T-helper 17 cell (primary cell): ENCODE measurements around the gene SMC3. TPM values are rescaled to one million over a fixed set of nuclear protein-coding genes. Genes with fewer than 3 reads are reported as not detected.

ENCODE experiments used
- ATAC-seq: fragments of 150-1000 bp; cut with Tn5 transposase; 2 replicates; pipeline ENCODE4 v1.10.0; 2021; ENCODE audit warnings: mild to moderate bottlenecking, moderate library complexity
- DNase-seq, 3 donors: peaks; one replicate each; pipeline versions ENCODE4 v3.0.0 to v3.0.0-alpha.2; 2020 to 2021
- H3K9me3 ChIP-seq: one replicate; pipeline ENCODE4 v1.7.0; 2013; ENCODE audit warnings: low read length, mild to moderate bottlenecking; ENCODE audit not compliant: control insufficient read depth, poor library complexity, severe bottlenecking
- H3K27ac Mint-ChIP-seq: one replicate; pipeline ENCODE4 v1.8.0; 2022; ENCODE audit warnings: mild to moderate bottlenecking, moderate library complexity, mixed read lengths
- H3K27me3 Mint-ChIP-seq: one replicate; pipeline ENCODE4 v1.8.0; 2022; ENCODE audit warnings: mixed read lengths
- H3K36me3 Mint-ChIP-seq: one replicate; pipeline ENCODE4 v1.8.0; 2022; ENCODE audit warnings: low read depth, mixed read lengths
- H3K4me1 Mint-ChIP-seq: one replicate; pipeline ENCODE4 v1.8.0; 2022; ENCODE audit warnings: mild to moderate bottlenecking, mixed read lengths
- H3K4me3 Mint-ChIP-seq: one replicate; pipeline ENCODE4 v1.8.0; 2022; ENCODE audit warnings: mild to moderate bottlenecking, moderate library complexity, mixed read lengths
- total RNA-seq, 4 donors: library from RNA in 2 of 4; stranded (reverse) in 2 of 4; gene quantifications; one replicate each; pipeline ENCODE4 v1.2.3 and lab custom pipeline; 2022 to 2026

The SMC3 gene
- total RNA-seq, 2 donors from 2014 or later, result 31.6 to 35.9 TPM

DNA sequence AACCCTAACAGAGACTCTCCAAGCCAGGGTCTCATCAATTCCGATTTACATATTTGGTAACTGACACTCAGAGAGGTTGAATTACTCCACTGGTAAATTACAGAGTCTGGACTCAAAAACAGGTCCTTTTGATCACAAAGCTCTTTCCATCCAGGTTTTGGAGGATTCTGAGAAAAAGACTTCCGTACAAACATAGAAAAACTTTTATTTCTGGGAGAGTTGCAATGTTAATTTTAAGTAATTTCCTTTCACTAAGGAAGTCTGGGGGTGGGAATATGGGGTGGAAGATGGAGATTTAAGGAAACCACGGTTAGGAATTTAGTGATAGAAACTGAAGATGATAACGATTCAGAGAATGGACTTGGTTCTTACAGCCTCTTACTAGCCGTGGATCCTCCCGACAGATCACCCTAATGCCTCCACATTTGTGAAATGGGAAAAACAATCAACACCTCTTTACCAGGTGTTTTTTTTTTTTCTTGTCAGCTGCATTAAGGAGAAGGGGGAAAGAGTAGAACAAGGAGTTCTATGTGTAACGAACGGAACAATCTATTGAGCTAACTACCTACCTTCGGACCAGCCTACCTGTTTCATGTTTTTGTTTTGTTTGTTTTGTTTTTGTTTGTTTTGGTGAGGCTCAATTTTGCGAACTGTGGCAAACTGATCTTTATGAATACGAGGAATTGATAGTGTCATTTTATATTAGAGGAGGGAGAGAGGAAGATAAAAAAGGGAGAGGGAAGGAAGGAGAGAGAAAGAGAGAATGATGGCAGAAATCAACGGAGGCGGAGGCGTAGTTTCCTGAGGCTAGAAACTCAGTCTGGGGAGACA lies 74.9 kb downstream of the SMC3 start:
- DNase-seq, result no peak
- Mint-ChIP-seq H3K36me3 (peaks cover 3% of the 10 kb centered on the region), H3K27ac (no peak overlapping the region), H3K27me3 (peaks cover 55% of the 10 kb centered on the region), H3K4me3 (peak overlapping the region; percentile 83), H3K4me1 (peaks cover 20% of the 10 kb centered on the region)
- no peak for ATAC-seq
- no peaks in the 10 kb centered on the region for H3K9me3 ChIP-seq

DNA sequence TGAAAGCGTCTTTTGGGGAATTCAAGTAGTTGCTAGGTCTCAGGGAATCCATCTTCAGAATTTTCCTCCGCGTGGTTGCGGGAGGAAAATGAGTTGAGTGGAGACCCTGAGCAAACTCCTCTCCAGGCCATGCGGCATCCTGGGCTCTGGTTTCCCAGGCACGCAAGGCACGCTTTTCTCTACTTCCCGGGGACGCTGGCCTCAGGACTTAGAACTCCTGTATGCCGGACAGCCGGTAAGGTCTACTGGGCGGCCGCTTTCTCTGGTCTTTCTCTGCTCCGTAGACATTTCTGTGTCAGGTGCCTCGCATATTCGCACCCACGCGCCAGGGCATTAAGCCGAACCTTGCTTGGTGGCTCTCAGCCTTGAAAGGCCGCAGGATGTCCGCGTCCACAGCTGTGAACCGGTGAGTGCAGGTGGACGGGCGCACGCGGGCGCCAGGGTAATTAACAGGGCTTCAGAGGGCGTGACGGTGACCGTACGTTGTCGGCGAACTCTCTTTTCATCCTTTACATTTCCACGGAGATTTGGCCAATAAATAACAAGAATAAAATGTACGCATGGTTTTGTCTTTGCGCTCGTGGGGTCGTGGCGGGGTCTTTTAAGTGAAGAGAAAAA lies 75.6 kb downstream of the SMC3 start:
- Mint-ChIP-seq H3K27ac (no peak overlapping the region), H3K4me1 (peaks cover 20% of the 10 kb centered on the region), H3K27me3 (peaks cover 50% of the 10 kb centered on the region), H3K4me3 (peak overlapping the region; percentile 83), H3K36me3 (peaks cover 3% of the 10 kb centered on the region)
- DNase-seq (no peak), ATAC-seq (no peak)
- no peaks in the 10 kb centered on the region for H3K9me3 ChIP-seq

DNA sequence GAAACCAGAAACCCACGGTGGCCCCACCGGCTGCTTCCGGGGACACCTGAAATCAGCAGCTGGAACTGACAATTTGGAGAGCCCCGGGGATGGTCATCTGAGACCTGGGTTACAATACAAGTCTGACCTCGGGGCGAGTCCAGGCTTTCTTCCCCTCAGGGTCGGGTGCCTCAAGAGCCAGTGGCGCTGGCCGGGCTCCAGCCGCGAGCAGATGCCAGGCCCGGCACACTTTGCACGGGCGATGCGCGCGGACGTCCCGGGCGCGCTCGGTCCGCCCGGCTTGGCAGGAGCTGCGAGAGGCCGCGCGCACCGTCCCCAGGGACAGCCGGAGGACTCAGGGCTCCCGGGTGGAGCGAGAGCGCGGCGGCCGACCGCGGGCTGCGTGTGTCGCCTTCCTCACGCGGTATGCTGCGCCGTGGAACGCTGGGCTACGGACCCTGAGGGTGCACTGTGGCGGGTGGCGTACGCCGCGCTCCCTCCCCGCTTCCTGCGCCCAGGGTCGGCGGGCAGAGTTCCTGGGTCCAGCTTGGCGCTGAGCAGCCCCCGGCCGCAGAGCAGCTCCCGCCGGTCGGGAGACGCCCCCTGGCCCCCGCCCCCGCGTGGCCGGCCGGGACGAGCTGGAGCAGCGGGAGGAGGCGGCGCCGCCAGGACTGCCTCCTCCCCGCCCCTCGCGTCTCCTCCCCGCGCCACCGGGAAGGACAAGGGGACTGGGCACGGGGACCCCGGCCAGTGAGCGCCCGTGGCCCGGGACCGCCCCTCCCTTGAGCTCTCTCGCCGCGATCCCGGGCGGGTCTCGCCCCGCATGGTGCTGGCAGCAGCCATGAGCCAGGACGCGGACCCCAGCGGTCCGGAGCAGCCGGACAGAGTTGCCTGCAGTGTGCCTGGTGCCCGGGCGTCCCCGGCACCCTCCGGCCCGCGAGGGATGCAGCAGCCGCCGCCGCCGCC lies 76.4 kb downstream of the SMC3 start, which contains the start of gene RBM20:
RBM20 (plus strand) TSS at position 684 of the 945 bp plus-strand sequence; CDS start at position 803, 119 bp downstream.
- H3K27ac Mint-ChIP-seq, result no peak within 1 kb of the TSS
- peaks cover 2% of the 10 kb centered on the region for H3K9me3 ChIP-seq
- H3K27me3 Mint-ChIP-seq, result peaks cover 56% of the 10 kb centered on the region
- H3K36me3 Mint-ChIP-seq, result peaks cover 3% of the 10 kb centered on the region
- H3K4me1 Mint-ChIP-seq, result peaks cover 20% of the 10 kb centered on the region
- DNase-seq, result peak in 1 of 3 donors; percentile 13
- H3K4me3 Mint-ChIP-seq, result peak within 1 kb of the TSS; percentile 83
- ATAC-seq, result peak; percentile 66

DNA sequence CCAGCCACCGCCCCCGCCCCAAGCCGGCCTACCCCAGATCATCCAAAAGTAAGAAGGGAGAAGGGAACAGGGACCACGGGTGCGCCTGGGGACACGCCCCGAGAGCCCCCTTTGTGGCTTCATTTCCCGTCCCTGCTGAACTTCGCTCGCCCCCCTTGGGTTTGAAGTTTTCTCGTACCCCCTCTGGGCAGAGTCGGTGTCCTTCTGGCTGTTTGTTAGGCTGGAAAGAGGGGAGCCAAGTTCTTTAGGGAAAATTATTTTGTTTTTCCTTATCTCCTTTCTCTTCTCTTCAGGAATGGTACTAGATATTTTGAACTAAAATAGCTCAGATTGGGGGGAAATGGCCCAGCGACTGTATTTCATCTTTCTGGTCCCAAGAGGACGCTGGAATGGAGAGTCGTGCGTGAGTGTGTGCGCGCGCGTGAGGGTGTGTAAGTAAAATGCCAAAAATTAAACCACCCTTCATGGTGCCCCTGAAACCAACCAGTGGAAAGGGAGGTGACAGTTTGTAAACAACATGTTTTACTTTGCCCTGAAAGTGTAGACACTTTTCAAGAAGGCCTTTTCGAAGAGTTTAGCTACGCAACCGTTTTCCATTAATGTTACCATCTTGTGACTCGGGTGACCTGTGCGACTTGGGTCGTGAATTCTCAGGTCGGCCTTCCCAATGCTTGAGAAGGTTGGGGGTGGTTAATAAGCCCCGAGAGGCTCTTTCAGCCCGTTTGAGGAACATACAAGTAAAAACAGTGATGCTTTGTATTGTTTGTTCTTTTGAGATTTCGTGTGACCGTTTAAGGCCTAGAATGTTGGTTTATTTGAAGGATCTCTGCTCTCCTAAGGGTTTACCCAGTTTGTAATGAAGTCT lies 77.3 kb downstream of the SMC3 start:
- peaks cover 22% of the 10 kb centered on the region for H3K4me1 Mint-ChIP-seq
- H3K9me3 ChIP-seq, result peaks cover 3% of the 10 kb centered on the region
- H3K4me3 Mint-ChIP-seq, result peak overlapping the region; percentile 74
- H3K27ac Mint-ChIP-seq, result no peak overlapping the region
- peaks cover 63% of the 10 kb centered on the region for H3K27me3 Mint-ChIP-seq
- no peak for ATAC-seq
- peaks cover 3% of the 10 kb centered on the region for H3K36me3 Mint-ChIP-seq
- no peak for DNase-seq

DNA sequence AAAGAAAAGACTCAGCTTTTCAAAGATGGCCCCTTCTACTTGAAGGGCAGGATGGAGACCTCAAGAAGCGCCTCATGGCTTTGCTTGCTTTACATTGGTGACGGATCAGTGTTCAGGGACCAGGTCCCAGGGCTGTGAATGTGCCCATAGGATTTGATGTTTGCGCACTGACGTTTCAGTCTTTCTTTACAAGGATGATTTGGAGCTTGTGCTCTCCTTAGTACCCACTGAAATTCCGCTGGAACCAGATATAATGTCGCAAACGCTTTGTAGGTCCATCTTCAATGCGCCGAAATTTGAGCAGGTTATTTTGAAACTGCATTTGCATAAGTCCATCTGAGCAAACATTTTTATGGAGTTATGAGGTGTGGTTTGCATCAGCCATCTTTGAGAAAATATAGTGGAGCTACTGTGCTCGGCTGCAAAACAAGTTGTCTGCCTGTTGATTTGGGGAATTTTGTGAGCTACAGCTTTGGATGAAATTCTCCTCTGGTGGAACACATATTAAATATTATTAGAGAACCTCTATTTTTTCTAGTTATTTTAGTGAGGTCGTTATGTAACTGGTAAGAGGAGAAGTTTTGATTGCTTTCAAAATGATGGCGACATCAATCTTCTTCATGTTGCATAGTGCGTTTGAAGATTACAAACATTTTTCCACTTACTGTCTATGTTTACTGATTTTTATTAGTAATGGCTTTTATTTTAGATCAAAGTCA lies 79.1 kb downstream of the SMC3 start:
- Mint-ChIP-seq H3K27ac (no peak overlapping the region), H3K27me3 (peaks cover 71% of the 10 kb centered on the region), H3K4me3 (no peak overlapping the region), H3K4me1 (peaks cover 15% of the 10 kb centered on the region), H3K36me3 (peaks cover 3% of the 10 kb centered on the region)
- DNase-seq (no peak), ATAC-seq (no peak)
- peaks cover 3% of the 10 kb centered on the region for H3K9me3 ChIP-seq

DNA sequence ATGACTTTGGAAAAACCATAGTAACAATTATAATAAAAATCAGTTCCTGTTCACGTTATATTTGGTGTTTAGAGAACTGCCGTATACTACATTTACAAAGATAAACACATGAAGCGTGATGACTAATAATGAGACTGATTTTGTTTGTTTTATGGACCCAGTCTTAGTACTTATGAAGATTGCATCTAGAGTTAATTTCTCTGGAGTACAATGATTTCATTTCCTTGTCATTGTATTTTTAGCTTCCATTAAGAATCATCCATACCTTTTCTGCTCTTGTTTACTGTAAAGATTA lies 79.6 kb downstream of the SMC3 start:
- no peak overlapping the region for H3K4me3 Mint-ChIP-seq
- H3K27me3 Mint-ChIP-seq, result peaks cover 69% of the 10 kb centered on the region
- no peak for DNase-seq
- ATAC-seq, result no peak
- no peak overlapping the region for H3K27ac Mint-ChIP-seq
- peaks cover 3% of the 10 kb centered on the region for H3K36me3 Mint-ChIP-seq
- H3K4me1 Mint-ChIP-seq, result peaks cover 13% of the 10 kb centered on the region
- H3K9me3 ChIP-seq, result peaks cover 3% of the 10 kb centered on the region

DNA sequence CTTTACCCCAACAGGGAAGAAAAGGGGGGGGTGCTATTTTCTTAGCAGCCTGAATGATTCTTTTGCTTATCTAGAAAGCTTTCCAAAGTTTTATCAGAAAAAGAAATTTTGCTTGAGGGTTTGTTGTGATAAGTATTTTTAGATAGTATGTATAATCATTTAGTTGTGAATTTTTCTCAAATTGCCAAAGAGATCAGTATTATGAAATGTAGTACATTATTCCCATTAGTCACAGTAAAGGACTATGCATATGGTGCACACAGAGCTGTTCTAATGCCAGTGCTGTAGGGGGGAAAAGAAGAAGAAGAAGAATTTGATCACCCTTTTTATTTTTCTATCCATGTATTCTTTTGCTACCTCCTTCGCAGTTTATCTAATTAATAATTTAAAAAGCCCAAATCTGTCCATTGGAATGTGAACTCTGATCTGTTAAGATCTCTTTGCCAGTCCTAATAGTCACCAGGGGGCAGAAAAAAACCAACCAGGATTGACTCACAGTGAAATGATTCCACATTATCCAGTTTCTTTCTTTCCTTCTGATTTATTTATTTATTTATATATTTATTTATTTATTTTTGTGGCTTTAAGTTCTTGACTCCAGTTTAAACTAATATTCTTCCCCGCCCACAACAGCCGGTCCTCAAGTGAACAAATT lies 81.3 kb downstream of the SMC3 start:
- Mint-ChIP-seq H3K27me3 (peaks cover 70% of the 10 kb centered on the region), H3K4me1 (peaks cover 6% of the 10 kb centered on the region)

DNA sequence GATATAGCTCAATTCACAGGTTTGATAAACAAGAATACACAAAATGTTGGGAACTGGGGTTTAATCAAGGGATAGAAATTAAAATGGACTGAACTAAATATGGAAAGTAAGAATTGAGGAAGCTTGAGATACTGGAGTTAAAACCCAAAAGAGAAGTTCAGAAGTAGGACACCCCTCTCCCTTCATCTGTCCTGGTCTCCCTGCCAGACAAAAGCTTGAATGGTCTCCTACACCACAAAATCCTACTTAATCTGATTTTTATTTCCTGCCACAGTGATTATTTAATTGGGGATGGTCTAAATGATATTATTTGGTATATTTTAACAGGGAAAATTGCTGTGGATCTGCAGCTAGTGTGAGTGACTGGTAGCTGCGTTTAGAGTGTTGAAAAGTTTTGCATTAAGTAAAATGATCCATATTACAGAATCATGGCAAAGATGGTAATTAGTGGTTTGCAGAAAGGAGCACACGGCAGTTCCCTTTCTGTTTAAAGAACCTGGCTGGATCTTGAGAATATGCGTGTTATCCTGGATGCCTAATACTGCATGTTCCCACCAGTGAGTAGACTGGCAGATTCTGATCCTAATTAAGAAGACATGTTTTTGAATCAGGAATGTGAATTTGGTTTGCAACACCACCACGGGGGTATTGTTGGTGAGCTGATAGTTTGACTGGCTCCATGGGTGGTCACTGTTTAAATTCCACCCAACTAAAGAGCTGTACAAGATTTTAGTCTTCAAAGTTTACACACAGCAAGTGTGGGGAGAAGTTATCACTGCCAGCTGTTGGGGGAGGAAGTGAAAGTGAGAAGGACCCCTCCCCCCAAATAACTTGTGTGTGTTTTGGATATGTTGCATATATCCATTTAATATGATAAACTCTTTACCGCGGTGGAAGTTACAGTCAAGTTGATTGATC lies 82.1 kb downstream of the SMC3 start:
- Mint-ChIP-seq H3K27me3 (peaks cover 78% of the 10 kb centered on the region), H3K27ac (no peak overlapping the region), H3K36me3 (peaks cover 2% of the 10 kb centered on the region), H3K4me1 (peaks cover 6% of the 10 kb centered on the region), H3K4me3 (no peak overlapping the region)
- DNase-seq (no peak), ATAC-seq (no peak)
- H3K9me3 ChIP-seq, result peaks cover 3% of the 10 kb centered on the region

More for the DNA sequence above, 81.3 kb downstream of the SMC3 start:
- no peak overlapping the region for H3K4me3 Mint-ChIP-seq
- no peak for ATAC-seq
- DNase-seq, result no peak
- peaks cover 2% of the 10 kb centered on the region for H3K36me3 Mint-ChIP-seq
- H3K9me3 ChIP-seq, result peaks cover 3% of the 10 kb centered on the region
- no peak overlapping the region for H3K27ac Mint-ChIP-seq

DNA sequence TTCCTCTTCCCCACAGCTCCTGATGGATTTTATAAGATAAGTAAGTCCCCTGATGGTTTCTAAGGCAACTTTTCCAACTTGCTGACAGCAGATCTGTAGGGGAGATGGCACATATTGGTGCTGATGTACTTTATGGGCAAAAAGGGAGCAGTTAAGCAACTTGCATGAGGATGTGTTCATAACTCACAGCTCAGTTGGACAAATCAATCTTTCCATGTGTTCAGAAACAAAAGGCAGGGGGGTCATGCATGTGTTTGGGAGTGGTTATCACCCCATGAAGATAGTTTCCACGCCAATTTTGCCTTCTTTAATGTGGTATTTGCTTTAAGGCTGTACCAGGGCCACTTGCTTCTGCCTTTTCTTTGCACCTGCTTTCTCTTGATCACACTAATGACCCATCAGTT lies 82.8 kb downstream of the SMC3 start:
- ATAC-seq, result no peak
- Mint-ChIP-seq H3K4me3 (no peak overlapping the region), H3K27me3 (peaks cover 74% of the 10 kb centered on the region), H3K36me3 (peaks cover 2% of the 10 kb centered on the region), H3K4me1 (peaks cover 6% of the 10 kb centered on the region), H3K27ac (no peak overlapping the region)
- H3K9me3 ChIP-seq, result peaks cover 3% of the 10 kb centered on the region
- DNase-seq, result no peak

DNA sequence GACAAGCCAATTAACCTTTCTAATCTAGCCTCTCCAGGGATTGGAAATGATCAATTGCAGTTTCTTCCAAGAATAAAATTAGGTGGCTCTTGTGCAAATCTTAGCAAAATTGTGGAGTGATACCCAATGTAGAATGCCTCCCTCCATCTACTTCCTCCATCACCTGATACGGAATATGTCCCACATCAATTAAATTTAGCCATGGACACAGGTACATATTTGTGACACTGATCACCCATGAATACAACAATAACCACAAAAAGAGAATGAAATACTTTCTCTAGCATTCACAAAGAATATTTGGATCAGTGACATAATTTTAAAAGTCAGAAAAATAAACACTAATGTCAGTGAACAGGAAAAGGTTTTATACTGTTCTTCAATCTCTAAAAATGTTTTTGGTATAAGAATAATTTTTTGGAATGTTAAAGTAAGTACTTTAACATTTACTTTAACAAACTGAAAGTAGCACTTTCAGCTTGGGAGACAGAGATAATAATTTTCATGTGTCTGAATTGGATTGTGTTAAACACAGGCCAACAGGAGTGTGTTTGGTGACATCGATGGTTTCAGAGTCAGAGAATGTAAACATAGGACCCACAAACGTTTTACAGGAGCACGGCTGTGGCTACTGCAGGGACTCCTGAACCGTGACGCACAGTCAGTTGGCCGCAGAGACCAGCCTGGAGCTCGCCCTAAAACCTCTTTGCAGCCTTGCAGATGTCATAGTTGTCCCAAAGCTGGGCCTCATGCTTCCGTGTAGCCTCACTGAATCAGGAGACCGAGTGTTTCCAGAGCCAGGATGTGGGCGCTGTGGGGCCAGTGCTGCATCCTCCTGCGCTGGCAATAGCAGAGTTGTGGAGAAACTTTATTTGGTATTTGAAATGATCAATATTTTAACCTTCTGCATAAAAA lies 83.8 kb downstream of the SMC3 start:
- H3K36me3 Mint-ChIP-seq, result peaks cover 2% of the 10 kb centered on the region

More for the DNA sequence above, 83.8 kb downstream of the SMC3 start:
- Mint-ChIP-seq H3K27ac (no peak overlapping the region), H3K4me3 (no peak overlapping the region), H3K27me3 (peaks cover 70% of the 10 kb centered on the region), H3K4me1 (peaks cover 6% of the 10 kb centered on the region)
- H3K9me3 ChIP-seq, result peaks cover 3% of the 10 kb centered on the region
- DNase-seq (no peak), ATAC-seq (no peak)
